ENCODE measurements around the gene THOC2. TPM values are rescaled to one million over a fixed set of nuclear protein-coding genes. Genes with fewer than 3 reads are reported as not detected.
A peak's percentile ranks its signal among the peaks of the same experiment; 100 is the strongest.
"Not testable (repeated sequence)": the region's sequence is repeated elsewhere in the genome, so short reads cannot be mapped to it uniquely, and the experiment has no call there.

Gene THOC2, protein sequence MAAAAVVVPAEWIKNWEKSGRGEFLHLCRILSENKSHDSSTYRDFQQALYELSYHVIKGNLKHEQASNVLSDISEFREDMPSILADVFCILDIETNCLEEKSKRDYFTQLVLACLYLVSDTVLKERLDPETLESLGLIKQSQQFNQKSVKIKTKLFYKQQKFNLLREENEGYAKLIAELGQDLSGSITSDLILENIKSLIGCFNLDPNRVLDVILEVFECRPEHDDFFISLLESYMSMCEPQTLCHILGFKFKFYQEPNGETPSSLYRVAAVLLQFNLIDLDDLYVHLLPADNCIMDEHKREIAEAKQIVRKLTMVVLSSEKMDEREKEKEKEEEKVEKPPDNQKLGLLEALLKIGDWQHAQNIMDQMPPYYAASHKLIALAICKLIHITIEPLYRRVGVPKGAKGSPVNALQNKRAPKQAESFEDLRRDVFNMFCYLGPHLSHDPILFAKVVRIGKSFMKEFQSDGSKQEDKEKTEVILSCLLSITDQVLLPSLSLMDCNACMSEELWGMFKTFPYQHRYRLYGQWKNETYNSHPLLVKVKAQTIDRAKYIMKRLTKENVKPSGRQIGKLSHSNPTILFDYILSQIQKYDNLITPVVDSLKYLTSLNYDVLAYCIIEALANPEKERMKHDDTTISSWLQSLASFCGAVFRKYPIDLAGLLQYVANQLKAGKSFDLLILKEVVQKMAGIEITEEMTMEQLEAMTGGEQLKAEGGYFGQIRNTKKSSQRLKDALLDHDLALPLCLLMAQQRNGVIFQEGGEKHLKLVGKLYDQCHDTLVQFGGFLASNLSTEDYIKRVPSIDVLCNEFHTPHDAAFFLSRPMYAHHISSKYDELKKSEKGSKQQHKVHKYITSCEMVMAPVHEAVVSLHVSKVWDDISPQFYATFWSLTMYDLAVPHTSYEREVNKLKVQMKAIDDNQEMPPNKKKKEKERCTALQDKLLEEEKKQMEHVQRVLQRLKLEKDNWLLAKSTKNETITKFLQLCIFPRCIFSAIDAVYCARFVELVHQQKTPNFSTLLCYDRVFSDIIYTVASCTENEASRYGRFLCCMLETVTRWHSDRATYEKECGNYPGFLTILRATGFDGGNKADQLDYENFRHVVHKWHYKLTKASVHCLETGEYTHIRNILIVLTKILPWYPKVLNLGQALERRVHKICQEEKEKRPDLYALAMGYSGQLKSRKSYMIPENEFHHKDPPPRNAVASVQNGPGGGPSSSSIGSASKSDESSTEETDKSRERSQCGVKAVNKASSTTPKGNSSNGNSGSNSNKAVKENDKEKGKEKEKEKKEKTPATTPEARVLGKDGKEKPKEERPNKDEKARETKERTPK (N-terminal part only)
- total RNA-seq (57.5 TPM), polyA plus RNA-seq (ENCODE audit: insufficient read depth in 1 of 8, insufficient read length in 8 of 8, low replicate concordance in 1 of 8) (10 to 100 TPM; 48.5 to 67.8 (median 54.8) TPM)
- long read RNA-seq, donor 1, partial matches to known transcripts, result 0 of 3 reads
- long read RNA-seq, donor 1, other reads (novel, unspliced or antisense), result 0 of 3 reads
- long read RNA-seq, donor 2, partial matches to known transcripts, result 0 of 1 reads
- long read RNA-seq, donor 2, other reads (novel, unspliced or antisense), result 0 of 1 reads
- long read RNA-seq, donor 3, partial matches to known transcripts, result 5 of 6 reads
- long read RNA-seq, donor 3, other reads (novel, unspliced or antisense), result 0 of 6 reads
- long read RNA-seq, donor 4, partial matches to known transcripts, result 0 of 3 reads
- long read RNA-seq, donor 4, other reads (novel, unspliced or antisense), result 0 of 3 reads
- long read RNA-seq, donor 5, partial matches to known transcripts, result 0 of 5 reads
- long read RNA-seq, donor 5, other reads (novel, unspliced or antisense), result 0 of 5 reads
- long read RNA-seq, donor 6, partial matches to known transcripts, result 0 of 7 reads
- long read RNA-seq, donor 6, other reads (novel, unspliced or antisense), result 0 of 7 reads
- long read RNA-seq, donor 7, transcript THOC2-211 (3 exons, 689 nt), result major isoform, 5 of 18 reads
- long read RNA-seq, donor 7, partial matches to known transcripts, result 11 of 18 reads
- long read RNA-seq, donor 7, other reads (novel, unspliced or antisense), result 0 of 18 reads
- long read RNA-seq, donor 8, transcript THOC2-211 (3 exons, 689 nt), result major isoform, 5 of 6 reads
- long read RNA-seq, donor 8, partial matches to known transcripts, result 0 of 6 reads
- long read RNA-seq, donor 8, other reads (novel, unspliced or antisense), result 0 of 6 reads
- long read RNA-seq, donor 9, partial matches to known transcripts, result 0 of 7 reads
- long read RNA-seq, donor 9, other reads (novel, unspliced or antisense), result 0 of 7 reads
- long read RNA-seq, donor 10, transcript THOC2-211 (3 exons, 689 nt), result major isoform, 8 of 28 reads
- long read RNA-seq, donor 10, partial matches to known transcripts, result 15 of 28 reads
- long read RNA-seq, donor 10, other reads (novel, unspliced or antisense), result 0 of 28 reads
- long read RNA-seq, donor 11, transcript THOC2-211 (3 exons, 689 nt), result major isoform, 8 of 9 reads
- long read RNA-seq, donor 11, partial matches to known transcripts, result 0 of 9 reads
- long read RNA-seq, donor 11, other reads (novel, unspliced or antisense), result 0 of 9 reads

DNA sequence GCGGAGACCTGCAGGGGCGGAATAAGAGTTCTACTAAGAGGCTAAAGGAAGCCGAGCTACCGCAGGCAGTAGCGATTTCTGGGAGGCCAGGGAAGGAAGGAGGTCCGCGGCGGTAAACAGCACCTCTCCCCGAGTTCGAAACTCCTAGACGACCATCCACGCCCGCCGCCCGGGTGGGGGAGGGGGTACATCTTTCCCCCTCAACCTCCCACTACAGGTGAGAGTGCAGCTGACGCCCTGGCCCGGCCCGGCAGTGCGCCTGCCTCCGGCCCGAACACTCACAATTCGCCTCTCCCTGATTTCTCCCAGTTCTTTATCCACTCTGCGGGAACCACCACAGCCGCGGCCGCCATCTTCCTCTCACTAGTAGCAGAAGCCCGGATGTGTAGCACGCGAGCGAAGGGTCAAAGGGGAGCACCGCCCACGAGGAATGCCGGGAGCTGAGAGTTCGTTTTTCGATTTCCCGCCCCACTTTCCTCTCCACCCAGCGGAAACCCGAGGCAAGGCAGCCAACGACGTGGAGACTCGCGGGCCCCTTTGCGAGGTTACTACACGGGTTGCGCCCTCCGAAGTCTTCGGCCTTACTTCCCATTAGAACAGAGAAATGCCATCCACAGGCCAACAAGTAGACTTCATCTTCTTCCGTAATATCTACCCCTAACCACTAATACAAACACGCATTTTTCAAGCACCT lies at the start of gene THOC2:
TSS of gene THOC2 (minus strand) at position 383 of the 694 bp plus-strand sequence. CDS start at position 353, 30 bp downstream.
- H3K4me1 ChIP-seq (ENCODE audit: control insufficient read depth, insufficient read depth, low read length), result peaks cover 4% of the 10 kb centered on the region
- peak within 1 kb of the TSS; percentile 91 for H3K27ac ChIP-seq (ENCODE audit: low read length)
- H3K9me3 ChIP-seq (replicated peaks; ENCODE audit: control insufficient read depth, low read depth, low read length), result no peaks in the 10 kb centered on the region
- H3K27me3 ChIP-seq (ENCODE audit: control insufficient read depth, insufficient read depth, low read length), result no peaks in the 10 kb centered on the region
- DNase-seq, result peak; percentile 95
- H3K36me3 ChIP-seq (ENCODE audit: control insufficient read depth, insufficient read depth, low read length), result no peaks in the 10 kb centered on the region
- H3K4me3 ChIP-seq (ENCODE audit: low read length), result peak within 1 kb of the TSS; percentile 88
- WGBS (ENCODE audit: insufficient coverage), result 46% methylated on average over 35 of the region's 49 CpGs

DNA sequence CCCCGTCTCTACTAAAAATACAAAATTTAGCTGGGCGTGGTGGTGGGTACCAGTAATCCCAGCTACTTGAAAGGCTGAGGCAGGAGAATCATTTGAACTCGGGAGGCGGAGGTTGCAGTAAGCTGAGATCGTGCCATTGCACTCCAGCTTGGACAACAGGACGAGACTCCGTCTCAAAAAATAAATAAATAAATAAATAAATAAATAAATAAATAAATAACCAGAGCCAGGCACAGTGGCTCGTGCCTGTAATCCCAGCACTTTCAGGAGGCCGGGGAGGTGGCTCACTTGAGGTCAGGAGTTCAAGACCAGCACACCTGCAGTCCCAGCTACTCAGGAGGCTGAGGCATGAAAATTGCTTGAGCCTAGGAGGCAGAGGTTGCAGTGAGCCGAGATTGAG lies 48.9 kb upstream of the THOC2 start:
- WGBS (ENCODE audit: insufficient coverage), result 72% methylated on average over 4 of the region's 10 CpGs
- not testable (repeated sequence) for DNase-seq; H3K36me3 ChIP-seq (ENCODE audit: control insufficient read depth, insufficient read depth, low read length); H3K4me1 ChIP-seq (ENCODE audit: control insufficient read depth, insufficient read depth, low read length); H3K27ac ChIP-seq (ENCODE audit: low read length); H3K27me3 ChIP-seq (ENCODE audit: control insufficient read depth, insufficient read depth, low read length); H3K9me3 ChIP-seq (replicated peaks; ENCODE audit: control insufficient read depth, low read depth, low read length); H3K4me3 ChIP-seq (ENCODE audit: low read length)

DNA sequence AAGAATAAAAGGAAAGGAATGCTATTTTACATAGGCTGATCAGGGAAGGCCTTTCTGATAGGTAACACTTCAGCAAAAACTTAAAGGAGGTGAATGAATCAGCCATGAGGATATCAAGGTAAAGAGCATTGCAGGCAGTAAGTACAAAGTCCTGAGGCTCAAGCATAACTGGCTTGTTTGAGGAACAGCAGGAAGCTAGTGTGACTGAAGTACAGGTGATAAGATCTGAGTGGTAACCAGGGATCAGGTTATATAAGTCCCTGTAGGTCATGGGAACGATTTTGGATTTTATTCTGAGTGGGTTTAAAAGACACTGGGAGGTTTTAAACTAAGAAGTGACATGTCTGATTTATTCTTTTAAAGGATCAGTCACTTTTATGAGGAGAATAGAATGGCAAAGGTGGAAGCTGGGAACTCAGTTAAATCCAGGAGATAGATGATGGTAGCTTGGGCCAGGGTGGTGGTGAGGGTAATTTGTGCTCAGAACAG lies 47.1 kb upstream of the THOC2 start:
- Histone ChIP-seq H3K4me1 (ENCODE audit: control insufficient read depth, insufficient read depth, low read length) (no peaks in the 10 kb centered on the region), H3K27ac (ENCODE audit: low read length) (no peak overlapping the region), H3K4me3 (ENCODE audit: low read length) (no peak overlapping the region), H3K36me3 (ENCODE audit: control insufficient read depth, insufficient read depth, low read length) (no peaks in the 10 kb centered on the region), H3K27me3 (ENCODE audit: control insufficient read depth, insufficient read depth, low read length) (no peaks in the 10 kb centered on the region), H3K9me3 (replicated peaks; ENCODE audit: control insufficient read depth, low read depth, low read length) (no peaks in the 10 kb centered on the region)
- WGBS (ENCODE audit: insufficient coverage), result no CpG with 5 or more reads among the region's 1 CpG
- no peak for DNase-seq

DNA sequence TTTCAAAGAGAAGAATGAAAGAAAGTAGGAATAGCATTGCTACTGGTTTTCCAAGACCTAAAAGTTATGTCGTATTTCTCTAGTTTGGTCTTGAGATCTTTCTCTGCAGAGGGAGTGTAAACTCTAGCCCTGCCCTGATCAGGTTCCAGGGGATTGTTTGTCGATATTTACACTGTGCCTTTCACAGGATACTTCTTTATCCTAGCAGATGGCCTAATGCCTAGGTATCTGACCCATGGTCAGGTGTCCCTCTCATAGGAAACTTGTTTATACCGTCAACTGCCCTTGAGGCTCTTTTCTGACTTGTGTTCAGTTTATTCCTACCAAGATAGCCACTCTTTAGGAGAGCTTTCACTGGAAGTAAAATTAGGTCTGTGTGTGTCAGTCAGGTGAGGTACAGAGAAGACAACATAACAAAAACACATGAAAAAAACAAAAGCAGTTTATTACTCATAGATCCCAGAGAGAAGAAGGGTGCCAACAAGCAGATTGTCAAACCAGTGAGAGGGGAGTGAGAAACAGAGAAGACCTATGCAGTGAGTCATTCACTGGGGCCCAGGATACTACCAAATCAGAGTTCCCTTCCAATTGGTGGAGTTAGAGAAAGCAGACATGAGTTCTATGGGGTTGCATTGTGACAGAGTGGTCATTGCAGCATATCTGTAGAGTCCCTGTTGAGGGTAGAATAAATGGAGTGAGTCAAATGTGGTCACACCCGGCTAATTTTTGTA lies 40.6 kb upstream of the THOC2 start:
- DNase-seq, result no peak
- H3K36me3 ChIP-seq (ENCODE audit: control insufficient read depth, insufficient read depth, low read length), result no peaks in the 10 kb centered on the region
- H3K9me3 ChIP-seq (replicated peaks; ENCODE audit: control insufficient read depth, low read depth, low read length), result no peaks in the 10 kb centered on the region
- H3K4me1 ChIP-seq (ENCODE audit: control insufficient read depth, insufficient read depth, low read length), result no peaks in the 10 kb centered on the region
- H3K27ac ChIP-seq (ENCODE audit: low read length), result no peak overlapping the region
- no peaks in the 10 kb centered on the region for H3K27me3 ChIP-seq (ENCODE audit: control insufficient read depth, insufficient read depth, low read length)
- no peak overlapping the region for H3K4me3 ChIP-seq (ENCODE audit: low read length)
- 83% methylated on average over 1 of the region's 4 CpGs for WGBS (ENCODE audit: insufficient coverage)

DNA sequence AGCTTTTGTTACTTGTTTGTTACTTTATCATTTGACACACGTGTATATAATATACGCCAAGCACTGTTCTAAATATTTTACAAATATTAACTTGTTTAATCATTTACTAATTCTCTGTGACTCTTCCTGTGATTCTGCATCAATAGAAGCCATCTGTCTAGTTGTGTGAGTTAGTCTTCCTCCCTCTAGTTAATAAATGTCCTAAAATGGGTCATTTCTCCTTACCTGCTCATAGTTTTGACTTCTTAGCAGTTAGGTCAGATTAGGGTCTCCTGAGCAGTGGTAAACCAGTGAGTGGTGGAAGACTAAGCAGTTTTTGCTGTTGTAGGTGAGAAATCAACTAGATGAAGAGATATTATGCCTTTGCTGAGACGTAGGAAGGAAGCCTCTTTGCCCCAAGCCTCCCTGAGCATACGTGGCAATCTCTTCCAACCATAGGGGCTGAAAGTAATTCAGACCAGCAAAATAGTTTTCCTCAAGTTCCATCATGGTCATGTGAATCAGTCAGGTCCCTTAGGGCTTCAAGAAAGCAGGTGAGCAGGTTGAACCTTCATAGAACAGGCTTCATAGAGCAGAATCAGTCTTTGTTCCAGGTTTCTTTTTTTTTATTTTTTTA lies 38.7 kb upstream of the THOC2 start:
- no peak overlapping the region for H3K4me3 ChIP-seq (ENCODE audit: low read length)
- no peaks in the 10 kb centered on the region for H3K4me1 ChIP-seq (ENCODE audit: control insufficient read depth, insufficient read depth, low read length)
- WGBS (ENCODE audit: insufficient coverage), result no CpG with 5 or more reads among the region's 4 CpGs
- H3K36me3 ChIP-seq (ENCODE audit: control insufficient read depth, insufficient read depth, low read length), result no peaks in the 10 kb centered on the region
- H3K27me3 ChIP-seq (ENCODE audit: control insufficient read depth, insufficient read depth, low read length), result no peaks in the 10 kb centered on the region
- DNase-seq, result no peak
- H3K9me3 ChIP-seq (replicated peaks; ENCODE audit: control insufficient read depth, low read depth, low read length), result no peaks in the 10 kb centered on the region
- no peak overlapping the region for H3K27ac ChIP-seq (ENCODE audit: low read length)

DNA sequence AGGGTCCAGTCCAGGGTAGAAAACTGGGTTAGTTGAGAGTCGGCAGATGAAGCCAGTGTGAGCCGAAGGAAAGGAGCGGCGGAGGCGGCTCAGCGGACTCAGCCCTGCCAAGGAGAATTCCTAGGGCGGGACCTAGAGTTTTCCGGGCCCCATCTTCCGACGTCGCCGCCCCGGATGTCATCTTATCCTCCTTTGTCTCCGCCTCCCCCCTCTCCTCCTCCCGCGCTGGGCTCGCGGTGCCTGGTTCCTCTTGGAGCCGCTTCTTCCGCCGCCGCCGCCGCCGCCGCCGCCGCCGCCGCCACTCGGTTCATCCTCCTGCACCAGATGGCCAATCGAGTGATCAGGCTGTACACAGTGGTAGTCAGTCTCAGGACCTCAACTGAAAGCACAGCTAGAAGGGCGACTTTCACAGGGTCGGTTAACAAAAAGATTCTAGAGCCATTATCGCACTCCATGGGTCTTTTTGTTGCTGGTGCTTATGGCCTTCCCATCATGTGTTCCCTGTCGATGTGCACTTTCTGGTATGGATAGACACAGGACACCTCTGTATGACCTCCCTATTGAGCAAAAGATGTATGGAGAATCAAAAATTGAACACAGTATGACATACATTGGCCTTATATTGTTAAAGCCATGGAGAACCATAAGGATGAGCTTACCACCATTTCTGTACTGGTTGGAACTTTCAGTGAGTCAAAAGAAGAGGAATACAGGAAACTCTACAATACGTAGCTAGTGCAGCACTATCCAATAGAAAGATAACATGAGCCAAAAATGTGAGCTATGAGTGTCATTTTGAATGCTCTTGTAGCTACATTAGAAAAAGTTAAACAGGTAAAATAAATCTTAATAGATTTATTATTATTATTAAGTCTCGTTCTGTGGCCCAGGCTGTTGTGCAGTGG lies 32.4 kb upstream of the THOC2 start:
- H3K9me3 ChIP-seq (replicated peaks; ENCODE audit: control insufficient read depth, low read depth, low read length), result no peaks in the 10 kb centered on the region
- 19% methylated on average over 30 of the region's 38 CpGs for WGBS (ENCODE audit: insufficient coverage)
- no peaks in the 10 kb centered on the region for H3K4me1 ChIP-seq (ENCODE audit: control insufficient read depth, insufficient read depth, low read length)
- peak; percentile 96 for DNase-seq
- H3K4me3 ChIP-seq (ENCODE audit: low read length), result peak overlapping the region; percentile 29
- H3K27me3 ChIP-seq (ENCODE audit: control insufficient read depth, insufficient read depth, low read length), result no peaks in the 10 kb centered on the region
- no peaks in the 10 kb centered on the region for H3K36me3 ChIP-seq (ENCODE audit: control insufficient read depth, insufficient read depth, low read length)
- H3K27ac ChIP-seq (ENCODE audit: low read length), result peak overlapping the region; percentile 71

DNA sequence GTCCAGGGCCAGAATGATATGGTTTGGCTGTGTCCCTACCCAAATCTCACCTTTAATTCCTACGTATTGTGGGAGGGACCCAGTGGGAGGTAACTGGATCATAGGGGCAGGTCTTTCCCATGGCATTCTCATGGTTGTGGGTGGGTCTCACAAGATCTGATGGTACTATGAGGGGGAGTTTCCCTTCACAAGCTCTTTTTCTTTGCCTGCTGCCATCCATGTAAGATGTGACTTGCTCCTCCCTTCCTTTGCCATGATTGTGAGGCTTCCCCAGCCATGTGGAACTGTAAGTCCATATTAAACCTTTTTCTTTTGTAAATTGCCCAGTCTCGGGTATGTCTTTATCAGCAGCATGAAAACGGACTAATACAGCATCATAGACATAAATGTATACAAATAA lies 27.0 kb upstream of the THOC2 start:
- not testable (repeated sequence) for H3K4me1 ChIP-seq (ENCODE audit: control insufficient read depth, insufficient read depth, low read length); H3K27ac ChIP-seq (ENCODE audit: low read length); H3K9me3 ChIP-seq (replicated peaks; ENCODE audit: control insufficient read depth, low read depth, low read length); DNase-seq; H3K27me3 ChIP-seq (ENCODE audit: control insufficient read depth, insufficient read depth, low read length); H3K36me3 ChIP-seq (ENCODE audit: control insufficient read depth, insufficient read depth, low read length); H3K4me3 ChIP-seq (ENCODE audit: low read length)
- WGBS (ENCODE audit: insufficient coverage), result no CpG with 5 or more reads among the region's 3 CpGs

Data from muscle of leg (tissue), 16 donors.